Activated CD4-positive, CD25-positive, alpha-beta regulatory T cell treated with anti-CD3 and anti-CD28 coated beads, Interleukin-2, amount 50 U/mL, for 24 hours (primary cell): ENCODE results near the gene ZNF236.
"Not testable (repeated sequence)": the region's sequence is repeated elsewhere in the genome, so short reads cannot be mapped to it uniquely, and the experiment has no call there.

Experiments used
- ATAC-seq, 2 donors: fragments of 150-1000 bp; cut with Tn5 transposase; one replicate each; pipeline ENCODE4 v1.10.0; 2021; ENCODE audit warnings: mild to moderate bottlenecking in 1 of 2, moderate library complexity in 1 of 2

ZNF236 gene

DNA sequence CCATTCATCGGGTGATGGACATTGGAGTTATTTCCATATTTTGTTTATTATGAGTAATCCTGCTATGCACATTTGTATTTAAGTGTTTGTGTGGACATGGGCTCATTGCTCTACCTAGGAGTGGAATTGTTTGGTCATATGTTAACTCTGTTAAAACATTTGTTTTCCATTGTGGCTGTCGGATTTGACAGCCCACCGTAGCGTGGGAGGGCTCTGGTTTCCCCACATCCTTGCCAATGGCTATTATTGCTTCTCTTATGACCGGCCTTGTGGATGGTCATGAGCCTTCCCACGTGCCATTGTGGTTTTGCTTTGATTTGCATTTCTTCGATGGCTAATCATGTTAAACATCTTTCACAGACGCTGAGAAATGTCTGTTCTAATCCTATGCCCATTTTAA lies 92.0 kb downstream of the ZNF236 start:
- ATAC-seq = no peak

DNA sequence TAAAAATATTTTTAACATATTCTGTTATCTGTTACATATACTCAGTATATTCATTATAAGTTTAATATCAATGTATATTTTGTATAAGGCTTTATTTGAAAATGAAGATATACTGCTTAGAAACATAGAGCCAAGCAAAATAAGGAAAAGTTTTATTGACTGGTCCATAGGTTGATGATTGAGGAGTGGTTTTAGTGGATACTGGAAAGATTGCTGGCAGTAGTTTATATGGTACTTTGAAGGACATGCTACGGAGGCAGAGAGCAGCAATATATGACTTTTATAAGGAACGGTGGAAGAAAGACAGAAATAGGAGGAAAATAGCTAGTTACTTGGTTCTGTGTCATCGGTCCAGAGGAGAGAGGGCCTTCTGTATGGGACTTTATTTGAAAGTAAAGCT lies 92.4 kb downstream of the ZNF236 start:
- ATAC-seq = no peak

DNA sequence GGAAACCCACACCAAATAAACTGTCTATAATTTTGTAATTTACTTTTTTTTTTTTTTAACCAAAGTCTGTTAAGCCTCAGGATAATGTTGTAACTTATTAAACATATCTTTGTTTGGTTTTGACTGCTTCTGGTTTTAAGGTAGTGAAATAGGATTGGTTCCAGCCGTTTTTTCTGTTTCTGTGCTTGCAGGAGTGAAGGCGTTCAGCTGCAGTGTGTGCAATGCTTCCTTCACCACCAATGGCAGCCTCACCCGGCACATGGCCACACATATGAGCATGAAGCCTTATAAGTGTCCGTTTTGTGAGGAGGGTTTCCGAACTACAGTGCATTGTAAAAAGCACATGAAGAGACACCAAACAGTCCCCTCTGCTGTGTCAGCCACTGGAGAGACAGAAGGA lies 93.1 kb downstream of the ZNF236 start:
- no peak for ATAC-seq

DNA sequence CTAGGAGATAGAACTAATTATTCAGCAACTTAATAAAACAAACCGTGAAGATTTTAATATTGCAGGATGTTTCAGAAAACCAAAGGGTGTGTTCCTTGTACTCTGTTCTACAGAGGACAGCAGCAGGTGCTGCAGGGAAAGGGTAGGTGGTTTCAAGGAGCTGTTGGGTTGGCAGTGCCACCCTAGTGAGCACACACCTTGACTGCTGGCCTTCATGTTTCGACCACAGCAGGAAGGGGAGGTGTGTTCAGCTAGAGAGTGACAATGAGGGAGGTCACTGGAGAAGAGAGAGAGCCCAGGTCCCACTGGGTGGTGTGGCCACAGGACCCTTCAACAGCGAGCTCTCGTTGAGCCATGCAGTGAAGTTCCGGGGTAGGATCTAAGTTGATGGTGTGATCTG lies 98.6 kb downstream of the ZNF236 start:
- no peak for ATAC-seq

DNA sequence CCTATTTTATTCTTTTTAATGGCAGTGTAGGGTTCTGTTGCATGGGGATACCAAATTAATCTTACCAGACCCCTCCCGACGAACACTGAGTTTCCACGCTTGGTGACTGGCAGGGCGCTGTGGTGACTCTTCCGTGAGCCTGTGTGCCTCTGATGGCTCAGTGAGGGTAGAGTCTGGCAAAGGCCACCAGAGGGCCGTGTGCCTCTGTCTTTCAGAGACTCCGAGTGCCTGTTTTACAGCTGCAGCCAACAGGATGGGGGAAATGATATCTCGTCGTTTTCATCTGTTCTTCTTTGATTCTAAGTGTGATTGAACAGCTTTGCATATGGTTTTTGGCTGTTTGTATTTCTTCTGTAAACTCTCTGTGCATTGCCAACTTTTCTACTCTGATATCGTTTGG lies 99.8 kb downstream of the ZNF236 start:
- peak; percentile 85 to 96 for ATAC-seq

DNA sequence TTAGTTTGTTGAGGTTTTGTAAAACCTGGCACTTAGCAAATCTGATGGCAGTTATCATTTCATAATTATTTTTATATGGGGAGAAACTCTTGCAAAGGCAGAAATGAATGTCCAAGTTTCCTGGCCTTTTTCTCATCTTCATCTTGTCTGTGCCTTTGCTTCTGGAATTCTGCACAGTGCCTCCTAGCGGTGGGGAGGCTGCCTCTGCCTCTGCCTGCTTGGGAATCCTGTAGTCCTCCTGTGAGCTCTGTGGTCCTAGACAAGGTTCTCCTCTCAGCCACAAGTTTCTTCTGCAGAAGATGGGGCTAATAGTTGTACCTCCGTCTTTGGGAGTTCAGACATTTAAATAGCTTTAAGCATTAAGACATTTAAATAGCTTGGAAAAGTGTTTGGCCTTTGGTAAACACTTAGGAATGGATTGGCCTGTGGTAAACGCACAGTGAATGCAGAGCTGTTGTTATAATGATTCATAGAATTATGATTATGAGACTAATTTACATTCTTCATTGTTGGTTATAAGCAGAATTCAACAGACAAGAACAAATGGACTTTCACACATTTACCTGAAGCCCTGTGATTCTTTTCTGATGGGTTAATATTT lies 101.2 kb downstream of the ZNF236 start:
- ATAC-seq = no peak

DNA sequence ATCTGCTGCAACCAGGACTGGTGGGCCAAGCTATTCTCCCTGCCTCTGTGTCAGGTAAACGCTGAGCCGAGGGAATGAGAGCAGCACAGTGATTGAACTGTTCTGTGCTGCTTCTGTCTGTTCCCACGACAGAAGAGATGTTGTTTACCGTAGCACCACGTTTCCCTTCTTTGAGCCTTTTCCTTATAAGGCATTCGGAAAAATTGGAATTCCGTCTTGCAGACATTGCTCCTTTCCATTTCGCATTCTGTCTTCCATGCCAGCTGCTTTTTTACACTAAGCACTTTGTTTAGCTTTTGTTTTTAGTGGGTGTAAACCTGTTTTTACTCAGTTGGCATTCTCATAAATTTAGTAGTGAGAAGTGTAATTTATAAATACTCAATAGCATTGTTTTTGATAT lies 103.1 kb downstream of the ZNF236 start:
- no peak for ATAC-seq

DNA sequence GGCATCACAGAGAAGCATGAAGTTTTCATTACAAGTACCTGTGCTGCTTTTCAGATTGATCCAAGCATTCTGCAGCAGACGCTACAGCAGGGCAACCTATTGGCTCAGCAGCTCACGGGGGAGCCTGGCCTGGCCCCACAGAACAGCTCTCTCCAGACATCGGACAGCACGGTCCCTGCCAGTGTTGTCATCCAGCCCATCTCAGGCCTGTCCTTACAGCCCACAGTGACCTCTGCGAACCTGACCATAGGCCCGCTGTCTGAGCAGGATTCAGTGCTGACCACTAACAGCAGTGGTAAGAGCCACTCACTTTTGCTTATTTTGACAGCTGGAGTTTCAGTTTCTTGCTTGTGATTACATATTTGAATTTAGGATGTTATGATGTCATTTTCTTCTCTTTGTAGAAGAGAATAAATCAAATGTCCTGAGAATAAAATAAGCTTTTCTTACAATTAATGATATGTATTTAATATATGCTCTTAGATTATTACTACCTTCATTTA lies 104.9 kb downstream of the ZNF236 start:
- no peak for ATAC-seq

DNA sequence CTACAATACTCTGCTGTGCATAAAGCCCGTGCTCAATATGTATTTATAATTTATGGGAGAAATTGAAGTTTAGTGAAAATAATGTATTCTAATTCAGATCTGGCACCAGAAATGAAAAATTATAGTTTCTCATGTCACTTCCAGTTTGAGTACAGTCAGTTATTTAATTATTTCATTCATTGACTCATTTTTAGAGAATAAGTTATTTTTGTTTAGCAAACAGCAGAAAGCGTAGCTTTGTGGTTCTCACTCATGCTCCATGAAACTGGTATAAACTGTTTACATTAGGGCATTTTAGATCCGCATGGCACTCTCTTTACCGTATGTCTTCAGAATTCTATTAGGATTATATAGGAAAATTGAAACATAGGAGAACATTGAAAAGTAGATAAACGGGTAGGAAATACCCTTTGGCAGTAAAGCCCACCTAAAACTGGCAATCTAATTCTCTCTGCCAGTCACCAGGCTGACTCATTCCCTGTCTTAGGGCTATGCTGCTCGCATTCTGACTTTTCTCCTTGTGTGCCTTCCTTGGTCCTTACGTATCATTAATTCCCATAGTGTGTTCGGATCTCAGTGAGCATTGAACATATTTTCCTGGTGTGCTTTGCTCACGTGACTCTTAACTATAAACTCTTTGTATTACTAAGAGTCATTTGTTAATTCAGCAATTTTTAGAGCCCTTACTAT lies 106.0 kb downstream of the ZNF236 start:
- no peak for ATAC-seq

DNA sequence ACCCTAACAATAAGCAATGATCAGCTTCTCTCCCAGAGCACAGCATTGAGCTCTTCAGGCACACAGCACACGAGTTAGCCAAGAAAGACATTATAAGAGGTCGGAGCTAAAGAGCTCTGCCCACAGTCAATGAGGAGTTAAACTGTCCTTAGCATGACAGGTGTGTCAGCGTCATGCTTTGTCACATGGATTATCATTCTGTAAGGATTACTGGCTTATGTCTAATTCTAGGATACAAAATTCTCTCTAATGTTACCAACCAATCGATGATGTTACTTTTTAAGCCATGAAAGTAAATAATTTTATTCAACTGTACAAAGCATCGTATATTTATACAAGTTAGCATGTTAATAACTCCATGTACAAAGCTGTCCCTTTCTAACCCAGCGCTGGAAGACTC lies 108.8 kb downstream of the ZNF236 start:
- no peak for ATAC-seq

DNA sequence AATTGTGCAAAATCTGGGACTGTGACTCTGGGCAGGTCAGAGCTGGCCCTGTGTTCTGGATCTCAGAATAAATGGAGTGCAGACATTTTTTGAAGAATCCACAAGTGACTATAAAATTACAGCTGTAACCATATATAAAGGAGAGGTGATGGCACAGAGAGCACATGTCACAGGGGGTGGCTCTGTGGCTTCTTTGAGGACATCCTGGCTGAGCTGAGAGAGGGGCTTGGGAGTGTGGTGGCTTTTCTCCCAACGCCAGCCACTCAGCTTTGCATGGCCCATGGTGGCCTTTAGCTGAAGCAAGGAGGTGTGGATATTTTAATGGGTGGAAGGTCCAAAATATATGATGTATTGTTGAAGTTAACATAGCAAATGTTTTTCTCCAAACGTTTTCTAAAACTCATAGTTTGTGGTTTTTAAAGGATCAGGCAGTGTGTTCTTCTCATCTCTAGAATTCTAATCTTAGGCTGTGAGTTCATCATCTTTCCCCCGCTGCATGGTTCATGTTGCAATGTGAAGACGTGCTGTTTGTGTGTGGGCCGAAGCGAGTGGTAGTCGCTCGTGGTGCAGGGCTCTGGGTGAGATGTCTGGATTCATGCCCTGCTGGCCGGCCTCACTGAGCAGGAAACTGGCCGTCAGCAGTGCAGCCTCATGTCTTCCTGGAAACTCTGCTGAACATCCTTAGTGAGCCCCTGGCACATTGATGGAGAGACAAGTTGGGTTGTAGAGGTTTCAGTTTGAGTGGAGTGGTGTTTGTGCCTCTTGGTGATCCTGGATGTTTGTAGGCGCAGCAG lies 109.9 kb downstream of the ZNF236 start:
- no peak for ATAC-seq

DNA sequence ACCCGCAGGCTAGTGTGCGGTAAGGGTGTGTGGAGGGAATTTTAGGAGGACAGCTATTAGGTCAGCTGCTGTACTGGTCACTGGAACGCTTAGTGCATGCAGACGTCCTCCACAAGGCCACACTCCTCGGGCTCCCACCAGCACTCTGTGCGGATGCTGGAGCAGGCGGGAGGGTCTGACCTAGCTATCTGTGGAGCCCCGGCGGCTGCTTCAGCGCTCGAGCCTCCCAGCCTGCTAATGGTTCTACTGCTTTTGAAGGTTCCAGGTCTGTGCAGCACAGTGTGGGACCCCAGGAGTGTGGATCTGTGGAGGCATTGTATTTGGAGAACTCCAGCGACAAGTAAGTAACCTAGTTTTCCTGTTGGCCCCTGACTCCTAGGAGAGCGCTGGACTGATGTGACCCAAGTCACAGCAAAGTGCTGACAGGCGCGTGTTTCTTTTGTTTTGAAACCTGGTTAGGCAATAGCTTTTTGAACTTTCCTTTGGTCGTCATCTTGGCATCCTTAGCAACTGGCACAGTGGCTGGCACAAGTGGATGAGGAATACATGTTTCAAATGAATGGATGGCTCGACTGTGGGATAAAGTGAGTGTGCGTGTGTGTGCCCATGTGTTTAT lies 113.5 kb downstream of the ZNF236 start:
- no peak for ATAC-seq

DNA sequence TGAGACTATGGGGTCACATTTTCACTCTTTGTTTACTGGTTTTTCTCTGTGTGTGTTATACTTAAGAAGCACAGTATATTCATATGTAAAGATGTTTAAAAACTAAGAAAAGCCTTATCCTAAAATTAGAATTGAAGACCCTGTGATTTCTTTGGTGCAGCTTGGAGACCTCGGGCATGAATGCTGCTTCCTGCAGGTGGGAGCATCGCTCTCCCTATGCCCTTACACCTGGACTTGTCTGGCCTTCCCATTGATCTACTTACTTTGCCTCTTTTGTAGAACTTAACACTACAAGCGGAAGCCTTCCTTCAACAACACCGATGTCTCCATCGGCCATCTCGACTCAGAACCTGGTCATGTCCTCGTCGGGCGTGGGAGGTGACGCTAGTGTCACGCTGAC lies 114.5 kb downstream of the ZNF236 start:
- no peak for ATAC-seq

DNA sequence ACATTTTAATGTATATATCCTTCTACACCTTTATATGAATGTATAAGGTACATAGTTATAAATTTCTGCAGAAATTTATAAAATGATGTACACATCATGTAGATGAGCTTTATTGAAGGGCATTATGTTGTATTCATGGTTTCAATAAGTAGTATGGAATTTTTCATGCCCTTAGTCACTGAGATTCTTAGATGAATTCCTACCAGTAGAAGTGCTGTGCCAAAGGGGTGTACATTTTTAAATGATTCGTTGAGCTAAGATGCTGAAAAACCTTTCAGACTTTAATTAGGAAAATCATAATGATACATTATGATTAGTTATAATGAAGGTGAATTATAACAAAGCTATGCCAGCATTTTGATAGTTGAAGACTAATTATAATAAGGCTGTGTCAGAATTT lies 115.2 kb downstream of the ZNF236 start:
- ATAC-seq = no peak

DNA sequence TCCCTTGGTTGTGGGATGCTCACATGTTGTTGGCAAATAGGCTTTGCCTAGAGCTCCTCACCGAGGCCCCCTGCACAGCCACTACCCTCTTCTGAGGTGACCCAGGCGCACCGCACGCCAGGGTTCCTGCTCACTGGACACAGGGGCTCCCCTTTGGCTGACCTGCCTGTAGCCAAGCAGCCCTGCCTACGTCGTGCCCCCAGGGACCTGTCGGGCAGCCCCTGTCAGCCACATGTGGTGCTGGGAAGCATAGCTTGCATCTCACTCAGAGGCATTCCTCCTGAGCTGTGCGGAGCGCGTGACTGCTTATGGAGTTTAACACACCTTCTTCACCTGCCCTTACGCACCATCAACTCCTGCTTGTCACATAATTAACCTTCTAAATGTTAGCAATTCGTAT lies 116.3 kb downstream of the ZNF236 start:
- ATAC-seq = no peak

DNA sequence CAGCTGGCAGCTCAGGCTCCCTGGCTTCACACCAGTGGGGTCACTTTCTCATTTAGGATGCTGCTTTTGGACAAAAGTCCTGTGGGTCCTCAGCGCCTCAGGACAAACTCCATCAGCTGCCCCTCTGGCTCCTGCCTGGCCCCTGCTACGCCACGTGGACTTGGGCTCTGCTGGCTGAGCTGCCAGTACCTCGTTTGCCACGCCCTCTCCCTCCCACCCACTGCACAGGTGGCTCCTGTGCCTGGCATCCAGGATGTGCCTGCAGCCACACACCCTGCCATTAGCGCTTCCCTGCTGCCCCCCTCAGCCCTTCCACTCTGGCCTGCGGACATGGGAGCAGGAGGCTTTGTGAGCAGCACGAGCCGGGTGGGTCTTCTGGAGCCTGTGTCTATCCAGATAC lies 118.9 kb downstream of the ZNF236 start:
- ATAC-seq = no peak

DNA sequence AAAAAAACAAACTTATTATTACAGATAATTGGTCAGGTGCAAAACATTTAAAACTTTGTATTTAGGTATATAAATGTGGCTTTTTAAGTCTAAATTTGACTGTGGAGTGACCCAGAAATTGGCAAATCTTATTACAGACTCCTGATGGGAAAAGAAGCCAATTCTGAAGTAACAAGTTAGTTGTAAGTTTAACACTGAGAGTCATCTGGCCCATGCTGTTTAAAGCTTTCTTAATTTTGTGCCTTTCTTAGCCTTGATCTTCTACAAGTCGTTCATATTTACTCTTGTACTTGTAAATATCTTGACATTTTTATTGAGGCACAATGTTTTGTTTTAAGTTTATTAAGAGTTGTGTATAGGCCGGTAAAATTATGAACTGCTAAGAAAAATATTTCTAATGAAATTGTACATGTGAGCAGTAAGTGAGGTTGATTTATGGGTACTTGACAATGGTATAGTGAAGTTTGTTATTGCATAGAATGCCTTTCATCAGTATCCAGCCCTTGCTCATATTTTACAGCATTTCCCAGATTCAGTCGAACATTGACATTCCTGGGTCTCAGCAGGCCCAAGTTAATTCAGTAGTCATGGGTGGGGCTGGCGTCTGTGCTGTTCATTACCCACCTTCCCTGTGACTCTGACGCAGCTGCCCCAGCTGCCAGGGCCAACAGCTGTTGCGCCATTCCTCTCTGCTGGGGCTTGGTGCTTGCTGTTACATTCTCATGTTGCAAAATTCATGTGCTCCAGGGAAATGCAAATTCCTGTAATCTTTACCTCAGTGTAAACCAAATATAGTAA lies 121.4 kb downstream of the ZNF236 start:
- no peak for ATAC-seq

DNA sequence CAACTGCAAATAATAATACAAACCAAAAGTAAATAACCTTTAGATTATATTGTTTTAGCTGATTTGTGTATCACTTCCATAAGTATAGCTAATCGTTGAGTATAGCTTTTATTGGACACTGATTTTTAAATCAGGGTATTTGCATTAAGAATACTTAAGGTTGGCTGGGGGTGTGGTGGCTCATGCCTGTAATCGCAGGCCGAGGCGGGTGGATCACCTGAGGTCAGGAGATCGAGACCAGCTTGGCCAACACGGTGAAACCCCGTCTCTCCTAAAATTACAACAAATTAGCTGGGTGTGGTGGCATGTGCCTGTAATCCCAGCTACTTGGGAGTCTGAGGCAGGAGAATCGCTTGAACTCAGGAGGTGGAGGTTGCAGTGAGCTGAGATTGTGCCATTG lies 122.0 kb downstream of the ZNF236 start:
- ATAC-seq = not testable (repeated sequence)

DNA sequence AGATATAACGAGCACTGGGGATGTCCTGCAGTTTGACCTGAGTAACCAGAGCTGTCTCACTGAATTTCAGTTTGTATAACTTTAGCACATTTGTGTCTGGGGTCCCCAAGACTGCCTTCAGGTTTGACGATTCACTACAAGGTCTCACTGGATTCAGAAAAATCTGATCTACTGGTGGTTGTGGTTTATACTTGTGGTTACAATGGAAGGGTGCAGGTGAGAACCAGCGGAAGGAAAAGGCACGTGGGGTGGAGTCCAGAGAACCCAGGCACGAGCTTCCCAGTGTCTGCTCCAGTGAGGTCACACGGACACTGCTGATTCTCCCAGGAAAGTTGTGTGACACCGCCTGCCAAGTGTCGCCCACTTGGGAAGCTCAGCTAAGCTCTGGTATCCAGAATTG lies 126.0 kb downstream of the ZNF236 start:
- no peak for ATAC-seq

DNA sequence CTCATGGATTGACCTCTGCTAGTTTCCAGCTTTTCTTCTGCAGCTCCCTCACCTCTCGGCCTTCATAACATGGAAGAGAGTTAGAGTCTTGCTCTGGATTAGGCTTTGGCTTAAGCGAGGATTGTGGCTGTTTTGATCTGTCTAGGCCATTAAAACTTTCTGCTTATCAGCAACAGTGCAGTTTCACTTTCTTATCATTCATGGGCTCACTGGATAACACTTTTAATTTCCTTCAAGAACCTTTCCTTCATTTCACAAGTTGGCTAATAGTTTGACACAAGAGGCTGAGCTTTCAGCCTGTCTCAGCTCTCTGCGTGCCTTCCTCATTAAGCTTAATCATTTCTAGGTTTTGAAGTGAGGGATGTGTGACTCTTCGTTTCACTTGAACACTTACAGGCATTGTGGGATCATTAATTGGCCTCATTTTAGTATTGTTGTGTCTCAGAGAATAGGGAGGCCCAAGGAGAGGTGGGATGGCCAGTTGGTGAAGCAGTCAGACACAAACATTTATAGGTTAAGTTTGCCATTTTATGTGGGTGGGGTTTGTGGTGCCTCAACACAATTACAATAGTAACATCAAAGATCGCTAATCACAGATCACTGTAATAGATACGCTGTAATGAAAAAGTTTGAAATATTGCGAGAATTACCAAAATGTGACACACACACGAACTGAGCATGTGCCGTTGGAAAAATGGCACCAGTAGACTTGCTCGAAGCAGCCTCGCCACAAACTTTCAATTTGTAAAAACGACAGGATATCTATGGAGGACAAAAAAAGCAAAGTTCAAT lies 129.3 kb downstream of the ZNF236 start:
- peak in 1 of 2 donors; percentile 63 for ATAC-seq

DNA sequence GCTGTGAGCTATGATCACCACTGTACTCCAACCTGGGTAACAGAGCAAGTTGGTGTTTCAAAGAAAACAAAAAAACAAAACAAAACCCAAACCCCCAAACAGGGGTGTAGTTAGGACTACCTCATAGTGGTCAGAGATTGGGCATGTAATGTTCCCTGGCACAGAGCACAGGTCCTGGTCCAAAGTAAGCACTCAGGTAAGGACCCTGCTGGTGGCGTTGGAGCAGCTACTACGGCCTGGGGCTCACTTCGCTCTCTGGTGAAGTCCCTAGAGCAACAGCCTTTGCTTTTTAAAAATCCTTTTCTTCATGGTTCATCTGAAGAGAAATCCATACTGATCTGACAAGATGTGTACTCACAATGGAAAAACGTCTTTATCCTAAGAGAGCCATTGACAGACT lies 130.4 kb downstream of the ZNF236 start:
- no peak for ATAC-seq

DNA sequence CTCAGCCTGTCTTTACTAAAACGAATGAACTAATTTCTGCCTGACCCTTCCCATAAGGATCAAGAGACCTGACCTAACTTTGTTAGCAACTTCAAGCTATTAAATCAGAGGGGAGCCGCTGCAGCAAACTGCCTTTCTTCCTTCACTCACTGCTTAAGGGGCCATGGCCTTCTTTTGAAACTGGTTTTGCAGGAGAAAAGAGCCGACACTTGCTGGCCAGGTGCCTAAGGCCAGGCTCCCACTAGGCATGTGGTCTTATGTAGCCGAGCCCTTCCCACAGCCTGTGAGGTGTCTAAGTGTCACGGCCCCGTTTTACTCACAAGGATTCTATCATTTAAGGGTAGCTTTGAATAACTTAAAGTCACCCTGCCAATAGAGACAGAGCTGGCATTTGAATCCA lies 130.8 kb downstream of the ZNF236 start:
- no peak for ATAC-seq
